Measurements from ENCODE around the gene ERF.
A peak's percentile ranks its signal among the peaks of the same experiment; 100 is the strongest.

The ERF gene

GRCh38 chr19:42253245-42254088, 1.5 kb downstream of the ERF start:
- Mint-ChIP-seq H3K4me3 (peak overlapping the region; percentile 92), H3K4me1 (peaks cover 34% of the 10 kb centered on the region), H3K9me3 (no peaks in the 10 kb centered on the region), H3K36me3 (peaks cover 5% of the 10 kb centered on the region), H3K27ac (peak overlapping the region; percentile 94), H3K27me3 (no peaks in the 10 kb centered on the region)

GRCh38 chr19:42252365-42253244, 2.3 kb downstream of the ERF start:
- Mint-ChIP-seq H3K36me3 (peaks cover 5% of the 10 kb centered on the region), H3K4me1 (peaks cover 34% of the 10 kb centered on the region), H3K27me3 (no peaks in the 10 kb centered on the region), H3K4me3 (peak overlapping the region; percentile 92), H3K27ac (peak overlapping the region; percentile 94), H3K9me3 (no peaks in the 10 kb centered on the region)

GRCh38 chr19:42251572-42252358, 3.2 kb downstream of the ERF start:
- no peaks in the 10 kb centered on the region for H3K9me3 Mint-ChIP-seq
- no peaks in the 10 kb centered on the region for H3K27me3 Mint-ChIP-seq
- H3K4me3 Mint-ChIP-seq: peak overlapping the region; percentile 92
- peaks cover 37% of the 10 kb centered on the region for H3K4me1 Mint-ChIP-seq
- peaks cover 5% of the 10 kb centered on the region for H3K36me3 Mint-ChIP-seq
- H3K27ac Mint-ChIP-seq: peak overlapping the region; percentile 90

DNA sequence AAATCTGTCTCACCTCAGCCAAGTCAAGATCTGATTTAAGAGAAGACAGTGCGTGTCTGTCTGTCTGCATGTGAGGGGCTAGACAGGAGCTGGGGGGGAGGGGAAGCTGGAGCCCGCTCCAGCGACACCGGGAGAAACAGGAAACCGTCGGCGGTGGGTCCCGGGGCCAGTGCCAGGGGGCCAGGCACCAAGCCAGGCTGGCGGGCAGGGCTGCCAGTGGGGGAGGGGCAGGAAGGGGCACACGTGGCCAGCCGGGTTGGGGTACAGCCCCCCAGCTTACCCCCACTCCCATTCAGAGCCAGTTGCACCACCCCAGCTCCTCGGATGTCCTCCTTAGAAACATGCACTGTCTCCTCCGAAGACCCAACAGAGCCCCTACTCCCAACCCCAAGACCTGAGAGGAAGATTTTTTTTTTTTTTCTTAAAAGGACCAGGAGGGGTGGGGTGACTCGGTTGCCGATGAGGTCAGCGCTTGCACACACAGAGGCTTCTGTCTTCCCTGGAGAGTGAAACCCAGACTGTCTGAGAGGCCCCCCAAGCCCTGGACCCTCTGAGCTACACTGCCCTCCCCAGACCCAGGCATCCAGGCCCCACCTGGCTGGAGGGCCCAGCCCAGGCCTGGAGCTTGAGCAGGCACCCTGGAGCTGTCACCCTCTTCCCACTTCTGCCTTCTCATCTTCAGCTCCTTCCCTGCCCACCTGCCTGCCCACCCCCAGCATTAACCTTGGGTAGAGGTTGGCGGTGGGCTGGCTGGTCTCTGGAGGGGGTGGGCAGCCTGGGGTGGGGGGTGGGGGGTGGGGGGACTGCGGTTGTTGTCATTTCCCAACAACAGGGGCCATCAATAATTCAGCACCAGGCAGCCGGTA, 4.0 kb downstream of the ERF start:
- H3K27ac Mint-ChIP-seq: no peak overlapping the region
- H3K36me3 Mint-ChIP-seq: peaks cover 5% of the 10 kb centered on the region

DNA sequence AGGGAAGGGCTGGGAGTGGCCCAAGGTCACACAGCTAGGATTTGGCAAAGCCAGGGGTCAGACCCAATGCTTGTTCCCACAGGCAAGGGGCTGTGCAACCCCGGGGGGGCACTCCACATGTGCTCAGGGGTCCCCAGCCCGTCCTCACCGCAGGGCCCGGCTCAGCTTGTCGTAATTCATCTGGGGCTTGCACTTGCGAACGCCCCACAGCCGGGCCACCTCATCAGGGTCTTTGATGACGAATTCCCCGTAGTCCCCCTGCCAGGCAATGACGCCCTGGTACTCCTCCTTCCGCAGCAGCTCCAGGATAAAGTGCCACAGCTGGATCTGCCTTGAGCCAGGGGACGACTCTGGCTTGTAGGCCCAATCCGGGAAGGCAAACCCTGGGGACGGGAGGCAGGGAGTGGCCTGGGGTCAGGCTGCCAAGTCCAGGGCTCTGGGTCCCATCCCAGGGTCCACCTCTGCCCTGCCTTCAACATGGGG, 4.7 kb downstream of the ERF start:
- H3K27me3 Mint-ChIP-seq: no peaks in the 10 kb centered on the region
- peaks cover 5% of the 10 kb centered on the region for H3K36me3 Mint-ChIP-seq
- H3K27ac Mint-ChIP-seq: peak overlapping the region; percentile 62
- H3K9me3 Mint-ChIP-seq: no peaks in the 10 kb centered on the region
- H3K4me1 Mint-ChIP-seq: peaks cover 38% of the 10 kb centered on the region
- no peak overlapping the region for H3K4me3 Mint-ChIP-seq

More for the DNA sequence above, 4.0 kb downstream of the ERF start:
- Mint-ChIP-seq H3K4me3 (no peak overlapping the region), H3K9me3 (no peaks in the 10 kb centered on the region), H3K27me3 (no peaks in the 10 kb centered on the region), H3K4me1 (peaks cover 36% of the 10 kb centered on the region)

DNA sequence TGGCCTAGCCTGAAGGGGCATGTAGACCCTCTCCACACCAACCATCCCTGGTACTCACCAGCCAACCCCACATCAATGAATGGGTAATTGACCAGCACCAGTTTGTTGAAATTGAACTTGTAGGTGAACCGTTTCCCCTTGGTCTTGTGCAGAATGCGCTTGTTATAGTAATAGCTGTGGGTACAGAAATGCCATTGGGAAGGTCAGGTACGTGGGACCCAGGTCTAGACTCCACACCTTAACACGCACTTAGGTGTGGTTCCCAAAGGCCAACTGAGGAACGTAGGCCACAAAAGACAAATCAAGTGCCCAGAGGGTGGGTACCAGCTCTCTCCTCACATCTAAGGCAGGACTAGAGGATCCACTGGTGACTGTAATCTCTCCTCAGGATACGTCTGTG, 5.2 kb downstream of the ERF start:
- Mint-ChIP-seq H3K27ac (peak overlapping the region; percentile 62), H3K27me3 (no peaks in the 10 kb centered on the region), H3K9me3 (no peaks in the 10 kb centered on the region), H3K36me3 (peaks cover 5% of the 10 kb centered on the region), H3K4me1 (peaks cover 42% of the 10 kb centered on the region), H3K4me3 (no peak overlapping the region)

DNA sequence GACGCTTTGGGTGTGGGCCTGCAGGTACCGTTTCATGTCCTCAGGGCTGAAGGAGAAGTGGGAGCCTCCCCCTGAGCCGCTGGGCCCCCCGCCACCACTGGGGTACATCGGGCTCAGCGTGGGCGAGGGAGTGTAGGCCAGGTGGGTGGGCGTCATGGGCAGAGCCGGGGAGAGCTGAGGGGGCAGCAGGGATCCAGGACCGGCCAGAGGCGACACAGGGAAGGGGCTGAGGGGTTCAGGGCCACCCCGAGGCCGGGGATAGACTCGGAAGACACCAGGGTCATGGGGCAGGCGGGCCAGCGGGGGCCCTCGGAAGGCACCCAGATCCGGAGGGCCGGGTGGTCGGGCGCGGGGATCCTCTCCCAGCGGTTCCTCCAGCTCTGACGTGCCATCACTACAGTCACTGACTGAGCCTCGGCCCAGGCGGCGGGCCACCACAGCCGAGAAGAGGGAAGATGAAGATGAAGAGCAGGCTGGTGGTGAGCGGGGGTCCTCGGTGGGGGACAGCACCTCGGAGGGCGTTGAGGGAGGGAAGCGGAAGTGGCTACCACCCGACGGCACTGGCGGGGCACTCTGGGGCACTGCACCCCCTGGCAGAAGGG, 5.7 kb downstream of the ERF start:
- Mint-ChIP-seq H3K36me3 (peaks cover 5% of the 10 kb centered on the region), H3K27ac (no peak overlapping the region), H3K4me3 (no peak overlapping the region), H3K4me1 (peaks cover 48% of the 10 kb centered on the region), H3K27me3 (no peaks in the 10 kb centered on the region), H3K9me3 (no peaks in the 10 kb centered on the region)

DNA sequence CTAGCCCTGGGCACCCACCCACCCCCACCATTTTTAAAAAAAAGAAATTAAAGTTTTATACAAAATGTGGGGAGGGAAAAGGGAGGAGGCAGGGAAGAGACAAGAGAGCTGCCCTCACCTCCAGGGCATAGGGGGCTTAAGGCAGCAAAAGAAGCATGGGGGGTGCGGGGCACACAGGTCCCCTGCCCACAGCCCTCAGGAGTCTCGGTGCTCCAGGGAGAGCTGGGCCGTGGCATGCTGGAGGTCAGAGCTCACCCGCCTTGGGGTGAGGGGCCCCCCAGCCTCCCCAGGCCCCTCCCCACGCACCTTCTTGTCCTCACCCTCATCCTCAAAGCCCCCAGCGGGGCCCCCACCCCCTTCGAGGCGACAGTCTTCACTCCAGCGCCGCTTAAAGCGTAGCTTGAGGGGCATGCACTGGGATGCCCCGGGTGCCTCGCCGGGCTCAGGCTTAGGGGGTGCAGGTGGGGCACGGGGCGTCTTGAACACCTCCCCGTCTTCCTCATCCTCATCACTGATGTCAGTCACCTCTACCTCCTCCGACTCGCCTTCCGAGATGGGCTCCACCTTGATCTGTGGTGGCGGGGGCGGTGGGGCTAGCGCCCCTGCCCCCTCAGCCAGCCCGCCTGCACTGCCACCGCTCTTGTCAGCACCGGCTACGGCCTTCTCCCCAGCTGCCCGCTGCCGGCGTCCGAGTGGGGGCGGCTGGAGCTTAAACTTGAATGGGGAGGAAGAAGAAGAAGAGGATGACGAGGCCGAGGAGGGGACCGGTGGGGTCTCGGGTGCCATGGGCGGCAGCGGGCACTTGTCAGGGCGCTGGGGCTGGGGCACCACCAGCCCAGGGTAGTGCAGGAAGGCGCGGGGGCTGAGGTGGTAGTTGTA, 6.4 kb downstream of the ERF start:
- no peak overlapping the region for H3K4me3 Mint-ChIP-seq
- no peaks in the 10 kb centered on the region for H3K27me3 Mint-ChIP-seq
- H3K27ac Mint-ChIP-seq: peak overlapping the region; percentile 23
- no peaks in the 10 kb centered on the region for H3K9me3 Mint-ChIP-seq
- peaks cover 5% of the 10 kb centered on the region for H3K36me3 Mint-ChIP-seq
- peaks cover 49% of the 10 kb centered on the region for H3K4me1 Mint-ChIP-seq

GRCh38 chr19:42247640-42248199, 7.2 kb downstream of the ERF start:
- Mint-ChIP-seq H3K36me3 (peaks cover 4% of the 10 kb centered on the region), H3K9me3 (no peaks in the 10 kb centered on the region), H3K4me3 (no peak overlapping the region), H3K4me1 (peaks cover 54% of the 10 kb centered on the region), H3K27ac (no peak overlapping the region), H3K27me3 (no peaks in the 10 kb centered on the region)

DNA sequence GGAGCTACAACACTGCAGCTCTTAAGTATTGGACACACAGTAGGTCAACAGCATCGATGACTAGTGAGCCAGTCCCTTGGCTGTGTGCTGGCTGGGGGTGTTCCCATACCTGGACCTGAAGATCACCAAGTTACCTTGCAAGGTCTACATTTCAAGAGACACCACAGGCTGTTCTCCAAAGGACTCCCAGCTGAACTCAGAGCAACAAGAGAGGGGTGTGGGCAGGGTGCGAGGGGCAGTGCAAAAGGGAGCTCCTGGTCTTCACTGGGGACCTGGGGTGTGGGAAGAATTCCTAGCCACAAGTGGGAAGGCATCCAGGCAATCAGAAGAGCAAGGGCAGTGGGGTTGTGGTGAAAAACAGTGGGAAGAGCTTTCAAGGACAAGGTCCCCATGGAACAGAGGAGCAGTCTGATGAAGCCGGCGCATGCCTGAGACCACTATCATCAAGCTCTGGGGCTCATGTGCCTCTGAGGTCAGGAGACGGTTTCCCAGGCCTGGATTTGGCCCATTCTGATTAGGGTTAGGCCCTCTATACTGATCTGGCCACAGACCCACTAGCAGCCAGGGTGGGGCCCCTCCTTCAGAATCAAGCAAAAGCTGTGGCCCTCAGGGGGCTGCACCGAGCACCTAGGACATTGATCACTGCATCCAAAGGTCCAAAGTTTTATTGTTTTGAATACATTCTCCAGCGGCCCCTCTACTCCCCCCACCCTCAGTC, 7.8 kb downstream of the ERF start:
- Mint-ChIP-seq H3K9me3 (no peaks in the 10 kb centered on the region), H3K4me3 (no peak overlapping the region), H3K4me1 (peaks cover 49% of the 10 kb centered on the region), H3K36me3 (peaks cover 2% of the 10 kb centered on the region), H3K27me3 (no peaks in the 10 kb centered on the region), H3K27ac (peak overlapping the region; percentile 82)

DNA sequence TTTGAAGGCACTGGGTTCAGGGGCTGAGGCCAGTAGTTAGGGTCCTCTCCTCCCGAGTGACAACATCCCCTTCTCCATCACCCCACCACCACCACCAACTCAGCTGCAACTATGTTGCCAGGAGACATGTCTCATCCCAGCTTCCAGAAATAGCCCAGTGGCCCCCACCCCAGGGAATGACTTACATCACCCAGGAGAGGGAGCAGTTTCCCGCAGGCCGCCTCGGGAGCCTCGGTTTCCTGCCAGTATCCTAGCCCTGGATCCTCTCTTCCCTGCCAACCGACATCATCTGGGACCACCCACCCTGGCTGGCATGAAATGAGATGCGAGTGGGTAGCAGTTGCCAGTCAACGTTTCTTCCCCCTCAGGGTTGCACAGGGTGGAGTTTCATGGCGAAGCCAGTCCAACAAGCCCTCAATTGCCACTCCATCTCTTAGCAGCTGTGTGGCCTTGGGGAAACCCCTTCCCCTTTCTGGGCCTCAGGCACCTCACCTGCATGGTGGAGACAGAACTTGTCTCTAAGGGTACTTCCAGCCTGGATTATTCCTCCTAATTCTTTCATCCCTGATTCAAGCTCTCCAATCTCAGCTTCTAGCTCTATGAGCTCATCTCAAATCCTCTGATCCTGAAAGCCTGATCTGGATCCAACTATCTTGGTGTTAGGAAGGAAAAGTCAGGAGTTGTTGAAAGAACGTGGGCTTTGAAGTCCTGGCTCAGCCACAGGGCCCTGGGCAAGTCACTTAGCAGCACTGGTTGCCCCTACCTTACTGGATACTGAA, 8.6 kb downstream of the ERF start:
- H3K4me1 Mint-ChIP-seq: peaks cover 44% of the 10 kb centered on the region
- peak overlapping the region; percentile 41 for H3K27ac Mint-ChIP-seq
- no peaks in the 10 kb centered on the region for H3K36me3 Mint-ChIP-seq
- no peak overlapping the region for H3K4me3 Mint-ChIP-seq
- H3K27me3 Mint-ChIP-seq: no peaks in the 10 kb centered on the region
- H3K9me3 Mint-ChIP-seq: no peaks in the 10 kb centered on the region

- Mint-ChIP-seq H3K4me1 (peaks cover 52% of the 10 kb centered on the region), H3K4me3 (peak overlapping the region; percentile 95), H3K27ac (peak overlapping the region; percentile 99), H3K9me3 (no peaks in the 10 kb centered on the region), H3K36me3 (no peaks in the 10 kb centered on the region), H3K27me3 (no peaks in the 10 kb centered on the region)
These were observed 9.7 kb downstream of the ERF start for GRCh38 chr19:42245231-42245630.

Measured in activated naive CD4-positive, alpha-beta T cell treated with anti-CD3 and anti-CD28 coated beads, Interleukin-2, amount 50 U/mL, for 24 hours (primary cell).